HG02610 (cell line): ENCODE measurements around the gene IGF2BP2.
"Not testable (repeated sequence)": the region's sequence is repeated elsewhere in the genome, so short reads cannot be mapped to it uniquely, and the experiment has no call there.

ENCODE experiments used
- ATAC-seq: cut with Tn5 transposase; IDR thresholded peaks from one replicate; pipeline ENCODE4 v1.9.1; 2021; ENCODE audit warnings: mild to moderate bottlenecking, moderate library complexity; ENCODE audit not compliant: unreplicated experiment

Gene IGF2BP2

GRCh38 chr3:185716436-185717108 lies 108.3 kb downstream of the IGF2BP2 start:
- ATAC-seq: no peak

- ATAC-seq: no peak
These were observed 109.8 kb downstream of the IGF2BP2 start for GRCh38 chr3:185715091-185715490.

DNA sequence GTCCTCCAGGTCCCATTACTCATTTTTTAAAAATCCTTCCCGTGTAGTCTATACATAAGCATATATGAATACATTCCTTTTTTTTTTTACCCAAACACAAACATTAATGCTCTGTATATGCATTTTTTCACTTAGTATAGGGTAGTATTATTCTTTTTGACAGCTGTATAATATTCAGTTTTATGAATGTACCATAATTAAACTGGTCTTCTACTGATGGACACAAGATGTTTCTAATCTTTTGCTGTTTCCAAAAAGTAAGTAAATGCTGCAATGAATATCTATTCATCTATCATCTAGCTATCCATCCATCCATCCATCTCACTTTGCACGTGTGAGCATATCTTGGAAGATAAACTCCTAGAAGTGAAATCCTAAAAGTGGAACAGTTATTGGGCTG lies 110.8 kb downstream of the IGF2BP2 start:
- ATAC-seq: no peak

- no peak for ATAC-seq
These were observed 111.8 kb downstream of the IGF2BP2 start for GRCh38 chr3:185713015-185713414.

- ATAC-seq: no peak
These were observed 112.5 kb downstream of the IGF2BP2 start for GRCh38 chr3:185712337-185712736.

DNA sequence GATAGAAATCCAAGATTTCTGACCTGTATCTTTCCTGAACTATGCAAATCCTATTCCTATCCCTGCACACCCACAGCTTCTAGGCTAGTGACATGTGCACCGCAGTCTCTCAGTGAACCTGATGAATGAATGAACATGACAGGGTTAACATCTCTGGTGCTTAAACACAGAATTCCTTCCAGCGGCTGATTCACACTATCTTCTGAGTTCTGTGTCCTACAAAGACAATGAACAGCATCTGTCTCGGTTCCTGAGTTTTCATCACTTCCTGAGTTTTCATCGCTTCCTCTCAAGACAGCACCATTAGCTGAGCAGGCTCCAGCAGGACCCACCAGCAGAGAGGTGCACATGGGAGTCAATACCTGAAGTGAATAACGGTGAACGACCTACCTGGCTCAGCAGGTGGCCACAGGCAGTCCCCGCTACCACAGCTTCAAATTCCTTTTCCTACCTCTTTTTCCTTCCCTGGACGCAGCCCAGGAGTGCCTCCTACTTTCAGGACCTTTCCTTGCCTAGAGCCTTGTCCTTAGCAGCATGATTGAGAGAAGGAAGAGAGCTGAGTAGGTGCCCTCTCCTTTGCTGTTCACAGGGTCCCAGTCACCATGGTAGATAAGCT lies 113.5 kb downstream of the IGF2BP2 start:
- ATAC-seq: no peak

GRCh38 chr3:185709251-185709955 lies 115.4 kb downstream of the IGF2BP2 start:
- ATAC-seq: no peak

- no peak for ATAC-seq
These were observed 116.5 kb downstream of the IGF2BP2 start for GRCh38 chr3:185708392-185708791.

DNA sequence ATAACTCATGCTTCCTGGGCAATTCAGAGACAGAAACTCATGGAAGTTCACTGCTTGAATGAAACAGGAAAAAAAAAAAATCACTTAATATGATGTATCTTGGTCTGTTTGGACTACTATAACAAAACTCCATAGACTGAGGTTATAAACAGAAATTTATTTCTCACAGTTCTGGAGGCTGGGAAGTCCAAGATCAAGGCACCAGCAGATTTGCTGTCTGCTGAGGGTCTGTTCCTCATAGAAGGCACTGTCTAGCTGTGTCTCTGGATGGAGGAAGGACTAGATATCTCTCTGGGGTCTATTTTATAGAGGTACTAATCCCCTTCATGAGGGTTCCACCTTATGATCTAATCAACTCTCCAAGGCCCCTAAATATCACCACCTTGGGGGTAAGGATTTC lies 119.3 kb downstream of the IGF2BP2 start:
- ATAC-seq: no peak

DNA sequence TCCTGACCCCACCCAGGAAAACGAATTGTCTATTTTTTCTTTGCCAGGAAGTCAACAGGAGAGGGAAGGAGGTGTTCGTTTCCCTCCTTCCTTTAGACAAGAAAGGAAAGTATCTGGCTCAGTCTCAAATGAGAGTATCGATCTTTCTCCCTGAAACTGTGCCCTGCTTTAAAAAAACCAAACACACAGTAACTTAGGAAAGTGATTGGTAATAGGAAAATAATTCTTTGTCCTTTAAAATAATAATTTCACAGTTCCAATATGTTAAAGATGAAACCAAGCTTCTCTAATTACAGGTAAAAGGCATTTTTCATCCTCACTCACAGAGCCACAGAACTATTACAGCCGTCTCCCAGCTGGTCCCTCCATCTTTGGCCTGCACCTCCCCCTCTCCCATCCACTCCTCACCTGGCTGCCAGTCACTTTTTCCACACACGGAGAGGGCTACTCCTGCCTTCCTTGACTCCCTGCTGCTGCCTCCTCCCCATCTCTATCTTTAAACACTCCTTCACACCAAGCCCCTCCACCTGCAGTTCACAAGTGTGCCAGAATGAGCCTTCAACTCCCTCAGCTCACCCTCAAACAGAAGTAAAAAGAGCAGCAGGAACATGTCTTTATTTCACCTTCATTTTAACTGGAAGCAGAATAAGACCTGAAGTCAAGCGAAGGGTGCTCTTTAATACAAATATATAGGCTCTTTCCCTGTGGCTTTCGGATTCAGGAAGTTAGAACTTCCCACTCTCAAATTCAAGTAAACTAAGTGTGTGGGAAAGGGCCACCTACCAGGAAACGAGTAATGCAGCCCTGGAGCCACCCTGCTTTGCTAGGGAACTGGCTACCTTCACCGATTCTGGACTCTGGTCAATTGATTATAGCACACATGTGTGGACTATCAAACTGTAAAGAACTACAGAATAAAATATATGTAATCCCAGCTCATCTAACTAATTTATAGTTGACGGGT lies 122.3 kb downstream of the IGF2BP2 start:
- no peak for ATAC-seq

GRCh38 chr3:185701611-185702261 lies 123.1 kb downstream of the IGF2BP2 start:
- ATAC-seq: no peak

- no peak for ATAC-seq
These were observed 124.9 kb downstream of the IGF2BP2 start for GRCh38 chr3:185699927-185700326.

DNA sequence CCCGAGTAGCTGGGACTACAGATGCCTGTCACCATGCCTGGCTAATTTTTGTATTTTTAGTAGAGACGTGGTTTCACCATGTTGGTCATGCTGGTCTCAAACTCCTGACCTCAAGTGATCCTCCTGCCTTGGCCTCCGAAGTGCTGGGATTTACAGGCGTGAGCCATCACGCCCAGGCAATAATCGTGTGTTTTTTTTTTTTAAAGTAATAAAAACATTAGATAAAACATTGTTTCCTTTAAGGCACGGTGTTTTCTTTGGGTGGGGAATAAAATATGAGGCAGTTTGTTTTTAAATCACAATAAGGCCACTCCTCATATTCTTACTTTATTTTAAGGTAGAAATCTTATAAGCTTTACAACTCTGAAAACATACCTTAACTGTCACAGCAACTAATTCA lies 127.6 kb downstream of the IGF2BP2 start:
- ATAC-seq: not testable (repeated sequence)

DNA sequence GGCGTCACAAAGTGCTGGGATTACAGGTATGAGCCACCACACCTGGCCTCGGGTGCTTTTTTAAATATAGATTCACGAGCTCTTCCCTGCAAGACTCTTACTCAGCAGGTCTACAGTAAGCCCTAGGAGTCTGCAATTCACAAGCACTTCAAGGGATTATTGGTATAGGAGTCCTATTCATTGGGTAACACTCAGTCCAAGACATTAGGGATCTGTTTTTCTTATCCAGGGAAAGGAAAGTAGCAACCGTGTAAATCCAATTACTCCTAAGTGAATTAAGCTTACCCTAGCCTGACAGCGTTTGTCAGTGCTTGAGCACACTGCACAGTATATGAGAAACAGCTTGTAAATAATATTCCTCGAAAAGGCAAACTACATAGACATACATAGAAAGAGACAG lies 128.8 kb downstream of the IGF2BP2 start:
- no peak for ATAC-seq

DNA sequence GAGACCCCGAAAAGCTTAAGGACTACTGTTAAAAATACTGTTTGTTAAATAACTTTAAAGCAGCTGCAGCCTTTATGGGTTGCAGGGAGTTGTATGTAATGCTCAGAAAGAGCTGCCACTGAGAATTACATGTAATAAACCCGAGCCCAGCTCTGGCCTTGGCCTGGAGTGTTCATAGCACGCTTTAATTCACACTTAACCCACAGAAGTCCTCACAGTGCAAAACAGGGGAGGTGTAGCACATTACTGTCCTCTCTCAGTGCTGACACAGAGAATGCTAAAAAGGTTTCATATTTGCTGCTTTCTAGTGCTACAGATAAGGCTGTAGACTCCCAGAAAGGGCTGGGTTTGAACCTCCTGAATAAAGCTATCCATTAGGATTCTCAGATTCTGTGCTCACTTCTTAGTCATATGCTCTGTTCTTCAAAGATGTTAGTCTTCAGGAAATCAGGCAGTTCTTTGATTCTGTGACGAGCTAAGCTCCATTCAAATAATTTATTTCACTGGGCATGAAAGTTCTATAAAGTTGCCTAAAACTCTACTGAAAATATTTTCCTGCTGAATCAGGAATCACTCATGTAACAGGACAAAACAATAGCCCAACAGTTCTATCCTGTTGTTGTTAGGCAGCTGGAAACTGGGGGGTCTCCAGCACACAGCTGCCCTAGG lies 130.7 kb downstream of the IGF2BP2 start:
- no peak for ATAC-seq

- ATAC-seq: no peak
These were observed 133.2 kb downstream of the IGF2BP2 start for GRCh38 chr3:185691622-185692021.

GRCh38 chr3:185687271-185687878 lies 137.5 kb downstream of the IGF2BP2 start:
- no peak for ATAC-seq

- no peak for ATAC-seq
These were observed 139.4 kb downstream of the IGF2BP2 start for GRCh38 chr3:185685231-185686035.

DNA sequence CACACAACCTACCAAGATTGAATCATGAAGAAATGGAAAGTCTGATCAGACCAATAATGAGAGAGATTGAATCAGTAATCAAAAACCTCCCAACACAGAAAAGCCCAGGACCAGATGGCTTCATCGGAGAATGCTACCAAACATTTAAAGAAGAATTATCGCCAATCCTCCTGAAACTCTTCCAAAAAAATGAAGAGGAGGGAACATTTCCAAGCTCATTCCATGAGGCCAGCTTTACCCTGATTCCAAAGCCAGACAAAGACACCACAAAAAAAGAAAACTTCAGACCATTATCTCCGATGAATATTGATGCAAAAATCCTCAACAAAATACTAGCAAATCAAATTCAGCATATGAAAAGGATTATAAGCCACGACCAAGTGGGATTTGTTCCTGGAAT lies 144.6 kb downstream of the IGF2BP2 start:
- no peak for ATAC-seq
